ENCODE measurements around the gene DDX60.

DNA sequence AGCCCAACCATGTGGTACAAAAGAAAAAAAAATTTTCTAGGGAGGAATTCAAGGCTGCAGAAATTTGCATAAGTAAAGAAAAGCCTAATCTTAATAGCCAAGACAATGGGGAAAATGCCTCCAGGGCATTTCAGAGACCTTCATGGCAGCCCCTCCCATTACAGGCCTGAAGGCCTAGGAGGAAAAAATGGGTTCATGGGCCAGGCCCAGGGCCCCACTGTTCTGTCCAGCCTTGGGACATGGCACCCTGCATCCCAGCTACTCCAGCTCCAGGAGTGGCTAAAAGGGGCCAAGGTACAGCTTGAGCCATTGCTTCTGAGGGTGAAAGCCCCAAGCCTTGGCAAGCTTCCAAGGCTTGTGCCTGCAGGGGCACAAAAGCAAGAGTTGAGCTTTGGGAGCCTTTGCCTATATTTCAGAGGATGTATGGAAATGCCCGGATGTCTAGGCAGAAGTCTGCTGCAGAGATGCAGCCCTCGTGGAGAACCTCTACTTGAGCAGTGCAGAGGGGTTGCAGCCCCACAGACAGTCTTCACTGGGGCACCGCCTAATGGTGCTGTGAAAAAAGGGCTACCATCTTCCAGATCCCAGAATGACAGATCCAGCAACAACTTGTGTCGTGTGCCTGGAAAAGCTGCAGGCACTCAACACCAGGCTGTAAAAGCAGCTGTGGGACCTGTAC lies 115.2 kb downstream of the DDX60 start:
- no peak for TF ChIP-seq EZH2 (IDR thresholded peaks at IDR 0.05; ENCODE audit: borderline replicate concordance, low read length)
- no peak for TF ChIP-seq CTCF (IDR thresholded peaks at IDR 0.05; ENCODE audit: low read length)

All from OCI-LY1 (cell line).